NB4 (cell line): ENCODE results near the gene CAPN12.

Experiments used
- DNase-seq: peaks from one replicate; pipeline ENCODE4 v3.0.0; 2010; ENCODE audit warnings: low read depth
- H3K4me3 ChIP-seq: one replicate; pipeline ENCODE4 v1.5.1; 2011; ENCODE audit warnings: mild to moderate bottlenecking, low read depth, low read length, moderate library complexity
- CTCF ChIP-seq: IDR thresholded peaks from one replicate; pipeline ENCODE4 v1.5.1; 2012; ENCODE audit warnings: low read depth, low read length
- MAX ChIP-seq: IDR thresholded peaks from 2 replicates; pipeline ENCODE4 v1.6.1; 2011; ENCODE audit warnings: low read depth, low read length
- MYC ChIP-seq: IDR thresholded peaks from 2 replicates; pipeline ENCODE4 v1.6.1; 2011; ENCODE audit warnings: low read depth, low read length
- POLR2A ChIP-seq: IDR thresholded peaks from 2 replicates; pipeline ENCODE4 v1.6.1; 2011; ENCODE audit warnings: mild to moderate bottlenecking; ENCODE audit not compliant: insufficient read length; ENCODE audit errors: extremely low read depth

CAPN12 gene

GRCh38 chr19:38710416-38710702, 33.9 kb downstream of the CAPN12 start:
- no peak overlapping the region for H3K4me3 ChIP-seq
- TF ChIP-seq CTCF (no peak), MAX (no peak), MYC (no peak), POLR2A (no peak)
- no peak for DNase-seq

- TF ChIP-seq POLR2A (no peak), CTCF (no peak), MYC (no peak), MAX (no peak)
- no peak overlapping the region for H3K4me3 ChIP-seq
- DNase-seq: no peak
These were observed 34.4 kb downstream of the CAPN12 start for GRCh38 chr19:38709671-38710415.

- TF ChIP-seq POLR2A (no peak), MAX (no peak), MYC (no peak), CTCF (no peak)
These were observed 35.2 kb downstream of the CAPN12 start for GRCh38 chr19:38709119-38709518.

GRCh38 chr19:38708413-38709024, 35.8 kb downstream of the CAPN12 start:
- DNase-seq: no peak
- no peak for TF ChIP-seq CTCF
- no peak for TF ChIP-seq MAX
- TF ChIP-seq POLR2A: no peak
- no peak for TF ChIP-seq MYC
- no peak overlapping the region for H3K4me3 ChIP-seq

More at GRCh38 chr19:38709119-38709518, 35.2 kb downstream of the CAPN12 start:
- no peak for DNase-seq
- H3K4me3 ChIP-seq: no peak overlapping the region

GRCh38 chr19:38707512-38708114, 36.7 kb downstream of the CAPN12 start:
- no peak for DNase-seq
- no peak overlapping the region for H3K4me3 ChIP-seq
- no peak for TF ChIP-seq MYC
- no peak for TF ChIP-seq POLR2A
- no peak for TF ChIP-seq CTCF
- no peak for TF ChIP-seq MAX
